ENCODE results near the gene MSRB2. TPM values are rescaled to one million over a fixed set of nuclear protein-coding genes. Genes with fewer than 3 reads are reported as not detected.
A peak's percentile ranks its signal among the peaks of the same experiment; 100 is the strongest.

MSRB2 gene
- polyA plus RNA-seq, 4 donors: 42.2 to 52.0 (median 47.2) TPM

GRCh38 chr10:23158370-23158769, 63.0 kb downstream of the MSRB2 start:
- DNase-seq (ENCODE audit: low read depth in 4 of 4, low spot score in 2 of 4): peak in 1 of 4 donors; percentile 69

GRCh38 chr10:23171232-23171876, 76.0 kb downstream of the MSRB2 start:
- DNase-seq (ENCODE audit: low read depth in 4 of 4, low spot score in 2 of 4): no peak

Other genes starting within 250 kb of the MSRB2 start
- gene ARMC3, start 167.5 kb upstream of the MSRB2 start, polyA plus RNA-seq (ENCODE audit: insufficient read length in 4 of 4): 10 to 100 TPM in 3 of 4 donors, 1 to 10 TPM in 1; 9.5 to 17.9 (median 12.9) TPM
- gene PTF1A, start 96.7 kb downstream of the MSRB2 start, polyA plus RNA-seq (ENCODE audit: insufficient read length in 4 of 4): not detected
- gene C10orf67, start 249.2 kb downstream of the MSRB2 start, polyA plus RNA-seq (ENCODE audit: insufficient read length in 4 of 4): 1 to 10 TPM; 1.7 to 2.3 (median 2.0) TPM